ENCODE results near the gene MNT. TPM values are rescaled to one million over a fixed set of nuclear protein-coding genes. Genes with fewer than 3 reads are reported as not detected.

Gene MNT
- total and polyA plus RNA-seq, 2 of the 8 experiments (the other 6 are each of a cell fraction or from before 2014, with no cell fraction given), result 5.0 to 17.3 TPM

DNA sequence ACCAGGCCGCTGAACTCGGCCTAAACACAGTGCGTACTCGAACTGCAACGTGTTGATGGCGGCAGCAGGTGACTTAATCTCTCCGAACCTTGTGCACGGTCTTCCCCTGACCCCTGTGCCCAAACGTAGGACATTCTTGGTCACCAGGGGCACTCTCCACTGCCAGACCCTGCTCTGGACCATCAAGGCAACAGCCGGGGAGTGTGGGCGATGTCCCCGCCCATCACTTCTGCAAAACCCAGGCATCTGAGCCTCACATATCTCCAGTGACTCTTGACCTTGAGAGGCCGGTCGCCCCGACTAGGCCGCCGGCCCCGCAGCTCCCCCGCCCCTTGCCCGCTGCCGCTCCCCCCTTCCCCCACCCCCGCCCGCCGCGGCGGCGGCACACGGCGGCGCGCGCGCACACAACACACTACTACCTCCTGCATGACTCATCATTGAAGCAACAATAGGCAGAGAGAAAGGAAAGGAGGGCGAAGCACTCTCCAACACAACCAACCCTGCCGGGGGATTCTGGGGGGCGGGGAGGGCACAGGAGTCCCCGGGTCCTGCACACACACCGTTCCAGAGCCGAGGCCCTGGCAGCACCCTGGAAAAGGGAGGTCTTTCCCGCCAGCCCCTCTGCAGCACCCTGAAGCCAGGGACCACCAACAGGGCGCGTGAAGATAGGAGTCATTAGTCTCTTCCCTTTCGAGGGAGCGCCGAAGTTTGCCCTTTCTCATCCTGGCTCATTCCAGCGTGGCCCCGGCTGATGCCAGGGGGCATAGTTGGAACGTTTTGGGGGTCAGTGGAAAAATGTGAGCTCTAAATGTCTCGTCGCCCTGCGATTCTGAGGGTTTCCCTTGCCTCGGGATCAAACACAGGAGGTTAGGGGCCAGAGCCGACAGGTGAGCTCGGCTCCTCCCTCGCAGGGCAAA, 1.9 kb downstream of the MNT start:
- Histone ChIP-seq H3K79me1 (ENCODE audit: low read depth, low read length) (peaks cover 24% of the 10 kb centered on the region), H3K79me2 (ENCODE audit: control insufficient read depth in 1 of 2, insufficient read depth in 2 of 2, low read length in 2 of 2) (peaks cover 0 to 38% of the 10 kb centered on the region in 2 experiments; a peak in 2 of 4 replicates), H4K8ac (ENCODE audit: extremely low read depth, insufficient read depth, low read length) (peak overlapping the region; percentile 96), H2BK20ac (ENCODE audit: low read length) (peak overlapping the region; percentile 87), H2BK5ac (ENCODE audit: low read depth, low read length) (peak overlapping the region; percentile 96), H3K4me1 (replicated peaks in 1 of 4; ENCODE audit: control insufficient read depth in 3 of 4, insufficient read depth in 4 of 4, low read length in 3 of 4) (peaks cover 11 to 44% (median 31%) of the 10 kb centered on the region in 4 experiments), H3K18ac (ENCODE audit: extremely low read depth, low read length) (peak overlapping the region; percentile 96), H3K27ac (ENCODE audit: low read depth, low read length) (peak overlapping the region; percentile 96), H2BK120ac (replicated peaks; ENCODE audit: low read depth, low read length) (peak overlapping the region; percentile 74), H2BK15ac (ENCODE audit: low read length) (peak overlapping the region; percentile 98), H3K36me3 (ENCODE audit: control insufficient read depth in 2 of 4, insufficient read depth in 4 of 4, low read length in 3 of 4) (no peaks in the 10 kb centered on the region), H4K5ac (ENCODE audit: insufficient read length, low read depth, low read length) (peak overlapping the region; percentile 90), H2AK5ac (ENCODE audit: low read depth, low read length) (peak overlapping the region; percentile 97), H3K4ac (replicated peaks; ENCODE audit: insufficient read length, low read depth, low read length) (peak overlapping the region; percentile 90), H3K4me2 (ENCODE audit: insufficient read depth in 1 of 2, low read depth in 2 of 2, low read length in 2 of 2) (peak overlapping the region; percentile 94 to 98), H3K23me2 (ENCODE audit: low read depth, low read length) (peaks cover 23% of the 10 kb centered on the region), H3K4me3 (ENCODE audit: extremely low read depth in 1 of 4, insufficient read depth in 2 of 4, low read depth in 3 of 4, low read length in 4 of 4) (peak overlapping the region; percentile 84 to 96 (median 86)), H3K9me3 (ENCODE audit: insufficient read depth in 2 of 2, low read depth in 1 of 2, low read length in 1 of 2) (no peaks in the 10 kb centered on the region), H2BK12ac (ENCODE audit: low read depth, low read length) (peak overlapping the region; percentile 99), H2AFZ (ENCODE audit: low read length) (0 out of 2 replicates have a peak overlapping the region, but pooled peaks have one; percentile 43), H3K9ac (replicated peaks in 1 of 4; ENCODE audit: extremely low read depth in 1 of 4, low read depth in 3 of 4, low read length in 3 of 4) (peak overlapping the region; percentile 68 to 95 (median 86)), H4K20me1 (replicated peaks in 1 of 2; ENCODE audit: control insufficient read depth in 1 of 2, insufficient read depth in 2 of 2, low read length in 2 of 2) (peaks cover 8 to 19% of the 10 kb centered on the region in 2 experiments), H4K91ac (replicated peaks; ENCODE audit: insufficient read length, low read length) (peak overlapping the region; percentile 94), H3K14ac (ENCODE audit: insufficient read length) (no peak overlapping the region), H3K56ac (replicated peaks; ENCODE audit: insufficient read length, low read depth, low read length) (peak overlapping the region; percentile 94), H3K23ac (ENCODE audit: insufficient read length) (no peak overlapping the region), H3K27me3 (replicated peaks in 1 of 4; ENCODE audit: control insufficient read depth in 3 of 4, extremely low read depth in 1 of 4, insufficient read depth in 3 of 4, low read length in 3 of 4) (peaks cover 0 to 2% (median 0%) of the 10 kb centered on the region in 4 experiments; a peak in 2 of 7 replicates)
- DNase-seq (ENCODE audit: low read depth in 1 of 2, low spot score in 2 of 2), result peak in 1 of 2 experiments; percentile 74
- POLR2A ChIA-PET (ENCODE audit: partially characterized antibody), result interaction anchor here (0.5 to 8.8 kb wide), 17 partner anchors 13 to 682 kb away, joined by 3 to 193 read pairs (median 3); partner anchors contain the start of genes METTL16, SGSM2, SMG6 and TSR1
- WGBS, 2 experiments (ENCODE audit: extremely low coverage in 1 of 2, insufficient coverage in 1 of 2, insufficient read length in 1 of 2, insufficient replicate concordance in 2 of 2, low coverage in 1 of 2, low lambda C conversion rate in 2 of 2, missing lambda C conversion rate in 1 of 2), result 14% methylated on average over 19 of the region's 55 CpGs; no CpG with 5 or more reads in 1 of the 2 experiments
- FAIRE-seq, result no peak
- CTCF ChIA-PET (ENCODE audit: partially characterized antibody), result interaction anchor here (0.6 to 8.8 kb wide), 8 partner anchors 11 to 21 kb away, joined by 4 to 80 read pairs (median 6); no protein-coding TSS in a partner anchor
- 0 out of 2 replicates have a peak, but pooled peaks have one; percentile 33 for TF ChIP-seq EGR1 (IDR thresholded peaks at IDR 0.05; ENCODE audit: borderline replicate concordance, low read depth, low read length)
- peak; percentile 76 for TF ChIP-seq ASH2L (IDR thresholded peaks at IDR 0.05; ENCODE audit: low read length)
- no peak for TF ChIP-seq CBX8 (IDR thresholded peaks at IDR 0.05; ENCODE audit: borderline replicate concordance, low read depth, low read length)
- TF ChIP-seq TAF7 (optimal IDR thresholded peaks at IDR 0.05; ENCODE audit: borderline replicate concordance, low read depth, low read length), result no peak
- TF ChIP-seq BACH1 (IDR thresholded peaks at IDR 0.05; ENCODE audit: low read length), result peak; percentile 48; the same call in 1 of the 2 replicates
- TF ChIP-seq CREB1 (IDR thresholded peaks at IDR 0.05), result 0 out of 2 replicates have a peak, but pooled peaks have one; percentile 42
- TF ChIP-seq KDM1A (IDR thresholded peaks at IDR 0.05; ENCODE audit: borderline replicate concordance, low read length), result no peak
- no peak for TF ChIP-seq CEBPB (IDR thresholded peaks at IDR 0.05; ENCODE audit: low read depth, low read length)
- TF ChIP-seq SUZ12 (IDR thresholded peaks at IDR 0.05; ENCODE audit: low read length), result 0 out of 2 replicates have a peak, but pooled peaks have one; percentile 18
- no peak for TF ChIP-seq RAD21 (IDR thresholded peaks at IDR 0.05 in 1 of 2, conservative IDR thresholded peaks at IDR 0.05 in 1 of 2; ENCODE audit: low read depth in 2 of 2, low read length in 2 of 2)
